A549 treated with Mapracorat at 1 μM for 4 hours (cell line): ENCODE results near the gene SERPINF2. TPM values are rescaled to one million over a fixed set of nuclear protein-coding genes. Genes with fewer than 3 reads are reported as not detected.

ENCODE experiments used
- total RNA-seq: library from RNA; stranded (reverse); fragments of 200-300 nt; extraction: Qiagen RNA extraction; gene quantifications from 5 replicates; pipeline ENCODE4 v1.2.3, GENCODE V29; 2022

SERPINF2 gene
- total RNA-seq, result 2.3 to 3.5 TPM (median 2.9 TPM) in 5 replicates

DNA sequence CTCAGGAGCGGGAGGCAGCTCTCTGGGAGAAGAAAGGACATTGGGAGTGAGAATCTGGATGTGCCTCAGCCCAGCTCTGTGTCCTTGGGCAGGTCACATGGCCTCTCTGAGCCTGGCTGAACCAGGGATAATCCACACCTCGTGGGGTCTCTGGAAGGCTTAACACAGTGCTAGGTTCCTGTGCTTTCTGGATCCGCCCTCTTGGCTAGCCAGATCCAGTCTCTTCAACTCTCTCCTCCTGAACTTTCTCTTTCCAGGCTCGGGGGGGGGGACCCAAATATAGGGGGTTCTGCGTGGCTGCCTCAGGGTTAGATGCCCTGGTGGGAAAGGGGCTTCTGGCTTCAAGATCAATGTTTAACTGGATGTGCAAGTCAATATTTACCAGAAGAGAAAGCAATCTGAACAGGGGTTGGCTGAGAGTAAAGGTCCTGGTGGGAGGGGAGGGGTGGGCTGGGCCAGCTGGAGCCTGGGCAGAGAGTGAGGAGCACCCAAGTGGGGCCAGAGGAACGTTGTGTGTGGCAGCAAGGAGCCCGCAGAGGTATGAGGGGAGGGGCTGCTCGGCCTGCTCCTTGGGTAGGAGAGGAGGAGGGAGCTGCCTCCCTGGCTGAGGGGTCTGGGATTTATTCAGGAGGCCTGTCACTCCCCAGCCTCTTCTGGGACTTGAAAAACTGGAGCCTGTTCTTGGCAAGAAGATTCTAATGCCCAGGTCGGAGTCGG lies at the start of gene SERPINF2:
TSS of gene SERPINF2 (plus strand) at position 501 of the 717 bp plus-strand sequence. CDS start 2,125 bp downstream, outside the sequence.

DNA sequence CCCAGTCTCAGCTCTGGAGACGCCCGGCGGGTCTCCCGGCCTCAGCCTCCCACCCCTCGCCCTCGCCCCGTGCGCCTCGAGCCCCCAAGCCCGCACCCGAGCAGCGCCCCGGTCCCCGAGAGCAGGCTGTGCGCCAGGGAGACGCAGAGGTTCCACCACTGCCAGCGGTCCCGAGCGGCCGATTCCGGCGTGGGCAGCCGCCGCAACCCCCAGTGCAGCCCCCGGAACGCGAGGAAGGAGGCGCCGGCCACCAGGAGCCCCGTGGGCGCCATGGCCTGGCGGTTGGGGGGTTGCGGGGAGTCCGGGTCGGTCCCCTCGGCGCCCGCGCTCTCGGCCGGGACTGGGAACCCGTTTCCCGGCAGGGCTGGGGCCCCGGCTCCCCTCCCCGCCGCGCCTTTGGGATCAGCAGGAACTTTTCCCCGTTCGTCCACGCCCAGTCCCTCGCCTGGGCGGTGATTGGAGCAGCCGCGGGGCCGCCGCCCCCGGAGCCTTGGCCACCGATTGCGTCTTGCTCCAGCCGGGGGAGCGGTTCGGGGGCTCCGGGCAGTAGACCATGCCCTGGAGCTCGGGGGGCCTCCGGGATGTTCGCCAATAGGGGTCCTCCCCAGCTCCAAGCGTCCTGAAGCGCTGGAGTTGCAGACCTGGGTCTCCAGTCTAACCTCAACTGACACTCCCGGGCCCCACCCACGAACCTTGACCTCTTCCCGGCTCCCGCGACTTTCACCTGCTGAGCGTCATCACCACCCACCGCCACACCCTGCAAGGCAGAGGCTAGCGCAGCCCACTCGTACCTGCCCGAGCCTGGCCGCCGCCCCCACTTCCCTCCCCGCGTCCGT lies 32.5 kb upstream of the SERPINF2 start, which contains the start of gene TLCD2:
TSS of gene TLCD2 (minus strand) at position 407 of the 836 bp plus-strand sequence. CDS start at position 272, 135 bp downstream.

DNA sequence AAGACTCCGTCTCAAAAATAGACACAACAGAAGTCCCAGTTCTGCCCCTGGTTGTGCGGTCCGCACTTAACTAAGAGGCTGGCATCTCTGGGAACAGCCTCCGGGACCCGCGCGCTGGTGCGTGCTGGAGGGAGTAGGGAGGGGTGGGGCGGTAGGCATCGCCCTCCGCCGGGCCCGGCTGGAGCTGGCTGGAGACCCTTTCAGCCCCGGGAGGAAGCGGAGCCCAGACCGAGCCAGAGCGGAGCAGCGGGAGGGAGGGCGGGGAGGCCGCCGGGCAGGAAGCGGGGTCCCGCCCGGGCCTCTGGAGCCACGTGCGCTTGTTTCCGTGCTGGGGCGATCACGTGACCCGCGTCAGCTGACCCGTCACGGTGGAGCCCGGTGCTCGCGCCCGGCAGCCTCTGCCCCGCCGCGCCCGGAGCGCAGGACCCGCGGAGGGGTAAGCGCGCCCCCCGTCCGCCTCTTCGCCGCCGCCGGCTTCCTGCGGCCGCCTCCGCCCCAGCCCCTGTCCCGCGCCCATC lies 18.3 kb upstream of the SERPINF2 start, which contains the start of gene WDR81:
TSS of gene WDR81 (plus strand) at position 354 of the 518 bp plus-strand sequence. CDS start 256 bp downstream, outside the sequence.

Other genes starting within 250 kb of the SERPINF2 start
- gene INPP5K, start 226.3 kb upstream of the SERPINF2 start, total RNA-seq, result 21.6 to 25.3 TPM (median 24.5 TPM) in 5 replicates
- 62.8 to 70.0 TPM (median 65.2 TPM) in 5 replicates for gene PITPNA, start 180.1 kb upstream of the SERPINF2 start, total RNA-seq
- gene SLC43A2, start 114.0 kb upstream of the SERPINF2 start, total RNA-seq, result 4.0 to 7.1 TPM (median 5.8 TPM) in 5 replicates
- gene SCARF1, start 97.1 kb upstream of the SERPINF2 start, total RNA-seq, result 0.20 to 0.38 TPM (median 0.27 TPM) in 5 replicates
- gene RILP, start 93.0 kb upstream of the SERPINF2 start, total RNA-seq, result 14.0 to 20.0 TPM (median 16.8 TPM) in 5 replicates
- 247 to 273 TPM (median 254 TPM) in 5 replicates for gene PRPF8, start 58.0 kb upstream of the SERPINF2 start, total RNA-seq
- gene TLCD2, start 32.5 kb upstream of the SERPINF2 start, total RNA-seq, result 1.4 to 2.1 TPM (median 1.7 TPM) in 5 replicates
- gene WDR81, start 18.2 kb upstream of the SERPINF2 start, total RNA-seq, result 19.1 to 33.1 TPM (median 28.5 TPM) in 5 replicates
- 1.6 to 2.1 TPM (median 1.8 TPM) in 5 replicates for gene SERPINF1, start 19.2 kb downstream of the SERPINF2 start, total RNA-seq
- 7.7 to 10.1 TPM (median 8.9 TPM) in 5 replicates for gene SMYD4, start 87.0 kb downstream of the SERPINF2 start, total RNA-seq
- 61.3 to 81.1 TPM (median 71.4 TPM) in 5 replicates for gene RPA1, start 87.1 kb downstream of the SERPINF2 start, total RNA-seq